HG02642 (cell line): ENCODE measurements around the gene IMMP2L.
"Not testable (repeated sequence)": the region's sequence is repeated elsewhere in the genome, so short reads cannot be mapped to it uniquely, and the experiment has no call there.

Experiments
- ATAC-seq: cut with Tn5 transposase; IDR thresholded peaks from one replicate; pipeline ENCODE4 v1.9.1; 2021; ENCODE audit warnings: mild to moderate bottlenecking; ENCODE audit not compliant: unreplicated experiment, poor library complexity

Gene IMMP2L

DNA sequence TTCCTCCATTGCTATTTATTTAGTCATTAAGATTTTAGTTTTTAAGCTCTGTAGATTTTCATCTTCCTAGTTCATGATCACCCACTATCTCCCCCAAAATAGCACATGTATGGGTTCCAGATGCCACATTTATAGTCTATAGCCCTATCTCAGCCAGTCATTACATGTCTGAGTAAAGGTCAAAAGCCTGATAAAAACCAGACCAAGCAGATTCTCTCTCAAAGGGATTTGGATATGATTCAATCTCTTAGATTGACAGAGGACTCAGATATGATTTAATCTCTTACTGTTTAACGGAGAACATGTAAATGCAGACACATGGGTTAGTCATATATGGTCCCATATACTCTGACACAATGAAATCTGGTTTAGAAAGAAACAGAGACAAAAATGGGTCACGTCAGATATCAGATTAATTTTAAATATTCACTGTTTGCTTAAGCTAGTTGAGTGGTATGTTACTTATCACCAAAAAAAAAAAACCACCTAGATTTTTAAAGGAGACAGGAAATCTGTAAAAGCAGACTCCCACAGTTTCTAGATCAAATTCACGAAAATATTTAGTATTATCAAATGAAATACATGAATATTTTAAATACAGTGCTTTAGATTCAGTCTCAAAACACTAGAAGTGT lies 578.4 kb downstream of the IMMP2L start:
- no peak for ATAC-seq

DNA sequence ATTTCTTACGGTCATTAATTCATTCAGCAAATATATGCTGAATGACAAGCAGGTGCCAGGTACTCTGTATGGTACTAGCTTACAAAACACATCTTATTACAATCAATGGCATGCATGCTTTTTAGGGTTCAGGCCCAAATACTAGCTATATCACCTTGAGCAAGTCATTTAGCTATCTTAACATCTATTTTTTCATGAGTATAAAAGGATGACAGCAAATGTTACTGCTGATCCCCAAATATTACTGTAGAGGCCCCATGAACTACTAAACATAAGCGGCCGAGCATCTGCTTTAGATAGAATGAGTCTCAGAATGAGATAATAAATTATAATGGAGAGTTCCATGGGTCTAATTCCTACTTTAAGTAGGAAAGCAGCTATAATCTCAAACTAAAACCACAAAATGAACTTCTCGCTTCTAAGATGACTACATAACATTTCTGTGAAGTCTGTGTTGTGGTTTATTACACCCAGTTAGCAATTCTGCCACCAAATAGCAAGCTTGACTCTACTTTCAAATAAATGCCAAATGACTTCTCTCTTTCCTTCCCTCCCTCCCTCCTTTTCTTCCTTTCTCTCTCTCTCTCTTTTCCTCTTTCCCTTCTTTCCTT lies 585.1 kb downstream of the IMMP2L start:
- ATAC-seq, result no peak

DNA sequence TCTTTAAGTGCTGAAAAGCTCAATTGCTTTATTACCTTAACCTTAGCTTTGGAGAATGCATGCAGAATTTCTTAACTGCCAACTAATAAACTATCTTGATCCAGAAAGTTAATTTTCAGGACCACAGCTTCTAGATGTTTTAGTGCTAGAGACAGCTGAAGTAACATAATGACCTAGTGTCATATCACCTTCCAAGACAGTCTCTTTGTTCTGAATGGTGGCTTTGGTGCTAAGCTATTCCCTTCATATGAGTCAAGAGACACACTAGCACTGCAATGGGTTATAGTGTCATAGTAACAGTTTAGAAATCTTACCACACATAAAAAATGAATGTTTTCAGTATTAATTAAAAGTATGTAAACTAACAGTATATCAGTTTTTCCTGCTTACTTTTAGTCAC lies 586.8 kb downstream of the IMMP2L start:
- ATAC-seq, result no peak

DNA sequence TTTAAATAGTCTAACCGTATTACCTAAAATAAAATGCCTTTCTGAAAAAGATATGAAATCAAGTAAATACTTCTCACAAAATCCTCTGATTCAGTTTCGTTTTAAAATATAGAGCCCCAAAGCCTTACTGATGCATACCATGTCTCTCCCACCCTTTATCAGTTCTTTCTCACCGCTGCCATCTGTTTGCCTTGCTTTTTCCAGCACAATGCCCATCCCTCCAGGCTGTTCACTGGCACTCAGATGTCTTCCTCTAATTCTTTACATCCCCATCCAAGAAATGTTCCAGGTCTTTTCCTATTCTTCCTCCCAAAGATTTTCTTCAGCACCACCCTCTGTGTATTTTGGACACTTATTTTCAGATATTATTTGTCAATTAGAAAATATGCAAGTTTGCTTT lies 587.9 kb downstream of the IMMP2L start:
- no peak for ATAC-seq

DNA sequence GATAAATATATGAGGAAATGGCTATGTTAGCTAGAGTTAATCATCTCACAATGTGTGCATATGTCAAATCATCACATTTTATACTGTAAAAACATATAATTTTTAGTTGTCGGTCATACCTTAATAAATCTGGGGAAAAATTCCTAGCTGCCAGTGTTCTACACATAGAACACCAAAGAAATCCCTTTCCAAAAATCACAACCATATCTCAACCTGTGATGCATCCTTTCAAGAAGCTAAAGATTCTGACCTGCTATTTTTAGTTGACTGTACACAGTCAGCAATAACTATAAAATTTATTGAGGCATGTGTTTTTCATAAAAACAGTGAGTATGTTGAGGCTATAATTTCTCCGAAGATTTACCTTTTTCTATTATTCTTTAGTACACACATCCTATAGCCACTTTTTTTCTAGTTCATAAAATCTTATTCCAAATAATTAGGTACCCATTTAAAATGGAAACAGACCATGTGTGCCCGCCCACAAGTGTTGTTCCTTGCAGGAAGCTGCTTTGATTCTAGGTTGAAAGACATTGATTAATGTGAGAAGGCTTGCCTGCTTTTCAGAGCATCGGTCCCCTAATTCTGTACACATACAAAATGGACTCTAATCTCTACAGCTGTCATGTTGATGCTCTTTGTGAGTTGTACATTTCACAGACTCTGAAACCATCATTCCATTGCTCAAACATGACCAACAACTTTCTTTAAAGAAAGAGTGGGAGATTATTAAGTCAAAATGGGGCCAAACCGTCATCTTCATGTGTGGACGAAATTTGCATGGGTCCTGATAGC lies 588.9 kb downstream of the IMMP2L start:
- ATAC-seq, result no peak

DNA sequence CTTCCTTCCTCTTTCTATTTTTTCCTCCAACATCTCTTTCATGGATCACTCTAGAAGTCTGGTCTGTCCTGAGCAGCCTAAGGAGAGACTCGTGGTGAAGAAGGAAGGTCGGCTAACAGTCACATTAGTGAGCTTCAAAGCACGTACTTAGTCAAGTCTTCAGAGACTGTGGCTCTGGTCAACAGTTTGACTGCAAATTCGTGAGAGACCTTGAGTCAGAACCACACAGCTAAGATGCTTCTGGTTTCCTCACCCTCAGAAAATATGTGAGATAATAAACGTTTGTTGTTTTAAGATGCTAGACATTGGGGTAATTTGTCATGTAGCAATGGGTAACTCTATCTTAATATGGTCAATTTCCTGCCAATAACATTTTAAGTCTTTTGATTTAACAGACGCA lies 597.5 kb downstream of the IMMP2L start:
- ATAC-seq, result no peak

DNA sequence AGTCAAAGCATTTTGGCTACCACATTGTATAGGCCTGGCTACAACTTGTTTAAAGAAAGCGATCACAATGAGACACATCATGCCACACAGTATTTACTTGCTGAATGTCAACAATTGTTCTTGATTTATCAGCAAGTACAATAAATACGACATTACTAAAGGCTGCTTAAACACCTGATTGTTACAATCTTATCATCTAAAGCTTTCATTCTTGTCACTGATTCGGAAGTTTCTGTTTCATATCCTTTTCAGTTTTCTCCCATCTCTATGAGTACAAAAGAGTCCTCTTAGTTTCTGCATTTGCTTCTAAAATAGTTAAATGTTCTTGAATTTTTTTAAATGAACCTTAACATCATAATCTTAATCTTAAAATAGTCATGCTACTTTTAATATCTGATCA lies 599.5 kb downstream of the IMMP2L start:
- ATAC-seq, result no peak

DNA sequence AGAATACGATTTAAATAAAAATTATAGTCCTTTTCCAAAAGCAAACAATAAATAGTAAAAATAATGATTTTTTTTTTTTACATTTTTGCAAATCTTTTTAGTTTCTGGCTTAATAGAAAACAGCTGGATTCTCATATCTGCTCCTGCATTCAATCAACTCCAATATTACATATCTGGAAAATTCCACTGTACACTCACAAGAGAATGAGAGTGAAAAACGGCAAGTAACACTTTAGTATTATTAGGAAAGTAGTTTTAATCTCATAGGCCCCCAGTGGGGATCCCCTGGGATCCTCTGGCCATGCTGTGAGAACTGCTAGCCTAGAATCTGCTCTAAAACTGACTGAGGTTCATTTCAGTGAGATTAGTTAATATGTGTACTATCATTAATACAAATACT lies 599.9 kb downstream of the IMMP2L start:
- no peak for ATAC-seq

DNA sequence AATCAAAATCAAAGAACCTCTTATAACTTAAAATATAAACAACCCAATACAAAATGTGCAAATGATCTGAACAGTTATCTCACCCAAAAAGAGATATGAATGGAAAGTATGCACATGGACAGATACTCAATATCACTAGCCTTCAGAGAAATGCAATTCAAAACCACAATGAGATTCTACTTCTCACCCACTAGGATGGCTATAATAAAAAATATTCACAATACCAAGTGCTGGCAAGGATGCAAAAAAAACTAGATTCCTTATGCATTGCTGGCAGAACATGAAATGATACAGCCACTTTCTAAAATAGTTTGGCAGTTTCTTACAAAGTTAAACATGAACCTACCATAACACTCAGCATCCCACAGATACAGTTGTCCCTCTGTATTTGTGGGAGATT lies 601.5 kb downstream of the IMMP2L start:
- ATAC-seq, result no peak

DNA sequence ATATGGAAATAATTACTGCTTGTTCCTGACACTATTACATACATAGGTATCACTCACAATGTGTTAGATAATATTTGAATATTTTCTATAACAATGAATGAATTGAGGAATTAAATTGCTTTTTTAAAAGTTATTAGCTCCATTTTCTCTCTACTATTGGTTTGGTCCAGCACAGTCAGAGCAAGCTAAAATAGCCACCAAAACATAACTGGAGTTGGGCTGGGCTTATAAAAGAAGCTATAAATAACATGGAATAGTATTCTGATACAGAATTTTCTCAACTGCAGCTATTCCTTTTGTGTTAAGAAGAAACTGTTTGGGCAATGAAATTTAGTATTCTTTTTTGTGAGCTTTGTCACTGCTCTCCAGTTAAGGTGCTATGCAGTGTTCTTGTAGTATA lies 614.0 kb downstream of the IMMP2L start:
- ATAC-seq, result no peak

DNA sequence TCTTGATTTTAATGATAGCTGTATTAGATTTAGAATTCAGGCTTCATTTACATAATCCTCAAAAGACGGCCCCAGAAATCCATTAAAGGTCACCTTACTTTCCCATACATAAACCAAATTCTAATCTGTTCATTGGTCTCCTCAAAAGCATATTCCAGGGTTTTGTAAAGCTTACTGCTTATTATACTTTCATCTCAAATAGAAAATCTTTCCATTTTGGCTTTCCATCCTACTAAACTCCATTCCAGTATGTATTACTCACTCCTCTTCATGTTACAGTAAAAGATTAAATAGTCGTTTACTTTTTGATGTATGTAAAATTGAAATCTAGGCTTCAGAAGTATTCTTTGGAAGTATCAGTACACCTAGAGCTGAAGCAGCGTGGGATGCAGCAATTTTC lies 614.9 kb downstream of the IMMP2L start:
- ATAC-seq, result no peak

DNA sequence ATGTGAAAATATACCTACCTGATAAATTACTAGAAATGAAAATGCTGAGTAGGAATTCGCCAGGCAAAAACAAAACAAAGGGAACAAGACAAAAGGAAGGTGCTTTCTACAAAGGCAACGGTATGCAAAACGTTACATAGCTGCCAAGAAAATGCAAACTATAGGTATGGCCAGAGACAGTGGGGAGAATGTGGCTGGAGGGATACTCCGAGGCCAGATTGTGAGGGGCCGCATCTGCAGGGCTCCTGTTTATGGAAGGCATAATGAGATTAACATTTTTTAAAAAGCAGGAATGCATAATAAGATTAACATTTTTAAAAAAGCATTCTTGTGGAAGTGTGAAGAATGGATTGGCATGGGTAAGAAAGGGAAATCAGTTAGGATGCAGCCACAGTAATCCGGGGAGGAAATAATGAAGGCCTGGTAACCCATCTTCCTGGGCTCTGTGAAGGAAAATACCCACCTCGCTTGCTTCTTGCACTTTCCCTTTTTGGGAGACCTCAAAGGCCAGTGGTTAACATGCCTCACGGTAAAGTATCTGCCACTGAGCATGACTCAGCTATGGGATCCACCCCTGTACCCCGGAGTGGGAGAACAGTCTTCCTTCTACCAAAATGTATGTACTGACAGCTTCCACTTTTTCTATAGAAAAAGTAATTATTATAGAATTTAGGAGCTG lies 617.2 kb downstream of the IMMP2L start:
- no peak for ATAC-seq

DNA sequence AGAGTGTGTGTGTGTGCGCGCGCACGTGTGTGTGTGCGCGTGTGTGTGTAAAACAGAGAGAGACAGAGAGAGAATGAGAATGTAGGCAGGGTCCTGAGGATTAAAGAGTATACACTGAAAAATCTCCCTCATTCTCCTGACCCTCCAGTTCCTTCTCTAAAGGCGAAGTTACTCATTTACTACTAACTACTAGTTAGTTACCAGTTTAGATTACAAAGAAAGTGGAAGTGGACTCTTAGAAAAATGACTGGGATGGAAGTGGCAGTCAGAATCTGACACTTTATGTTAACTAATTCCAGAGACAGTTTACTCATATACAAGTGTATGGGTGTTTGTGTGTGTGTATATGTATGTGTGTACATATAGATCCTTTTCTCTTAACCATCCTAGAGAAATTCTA lies 617.8 kb downstream of the IMMP2L start:
- ATAC-seq, result no peak

DNA sequence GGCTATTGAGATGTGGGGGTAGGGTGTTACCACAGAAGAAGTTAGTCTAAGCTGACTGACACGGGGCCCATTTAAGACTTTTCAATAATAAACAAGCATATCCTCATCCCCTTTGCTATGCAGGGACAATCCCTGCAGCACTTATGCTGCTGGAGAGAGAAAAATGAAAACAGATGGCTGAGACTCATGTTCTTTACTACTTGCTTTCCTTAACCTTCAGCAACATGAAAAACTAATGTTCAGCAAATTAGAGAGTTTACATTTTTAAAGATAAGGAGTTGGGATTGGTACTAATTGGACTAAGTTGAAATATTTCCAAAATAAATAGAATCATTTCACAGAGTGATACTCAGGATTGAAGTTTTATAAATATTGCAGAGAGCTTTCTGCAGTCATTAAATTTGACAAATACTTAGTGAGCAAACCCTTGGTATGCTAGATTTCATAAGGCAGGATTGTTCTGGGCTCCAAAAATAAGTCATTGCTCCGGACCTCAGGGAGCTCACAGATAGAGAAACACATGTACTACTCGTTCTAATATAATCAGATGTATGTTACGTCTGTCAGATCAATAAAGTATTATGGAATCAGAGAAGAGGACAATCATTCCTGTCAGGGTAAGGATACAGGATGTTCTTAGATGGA lies 618.5 kb downstream of the IMMP2L start:
- no peak for ATAC-seq

DNA sequence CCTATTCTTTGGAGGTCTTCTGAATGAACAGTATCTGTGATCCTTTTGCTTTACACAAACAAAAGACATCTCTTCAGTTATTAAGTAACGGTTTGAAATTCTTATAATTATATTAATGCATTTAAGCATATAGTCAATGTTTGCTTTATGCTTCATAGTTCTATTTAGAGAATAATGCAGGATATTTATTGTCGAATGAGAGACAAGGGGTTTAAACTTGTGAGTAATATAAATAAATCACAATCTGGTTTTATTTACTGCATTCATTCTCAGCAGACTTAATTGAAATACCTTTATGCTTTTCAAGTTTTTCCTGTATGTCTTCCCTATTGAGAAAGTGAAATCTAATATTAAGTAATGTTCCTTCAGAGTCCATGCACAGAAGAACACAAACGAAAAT lies 620.9 kb downstream of the IMMP2L start:
- ATAC-seq, result no peak

DNA sequence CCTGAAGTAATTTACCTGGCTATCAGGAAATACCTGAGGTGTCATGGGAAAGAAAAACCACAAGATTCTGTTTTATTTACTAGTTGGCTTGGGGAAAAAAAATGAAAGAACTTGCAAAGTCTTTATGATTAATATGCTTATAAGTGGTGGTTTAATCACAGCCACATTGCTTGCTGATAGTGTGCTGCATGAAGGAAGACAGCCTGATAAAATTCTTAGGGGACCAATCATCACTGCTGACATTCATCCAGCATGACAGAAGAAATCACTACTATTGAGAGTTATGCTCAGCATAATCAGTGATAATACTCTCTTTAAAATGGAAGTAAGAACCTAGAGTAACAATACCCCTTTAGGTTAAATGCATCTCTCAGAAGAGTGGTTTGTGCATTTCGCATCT lies 621.5 kb downstream of the IMMP2L start:
- ATAC-seq, result no peak

DNA sequence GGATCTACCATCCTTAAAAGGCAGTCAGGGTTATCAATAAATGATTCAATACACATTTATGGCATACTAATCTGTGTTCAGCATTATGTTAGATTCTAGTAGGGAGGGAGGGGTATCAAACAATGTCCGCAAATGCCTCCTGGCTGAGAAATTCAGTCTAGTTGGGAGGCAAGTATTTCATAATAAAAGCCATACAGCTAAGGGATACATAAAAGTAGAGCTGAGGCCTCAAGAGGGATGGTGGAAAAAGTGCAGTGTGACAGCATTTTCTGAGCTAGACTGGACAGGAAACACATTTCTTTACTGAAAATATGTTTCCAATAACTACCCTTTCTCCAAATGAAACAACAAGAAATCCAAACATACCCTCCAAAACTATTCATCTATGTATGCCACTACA lies 624.1 kb downstream of the IMMP2L start:
- ATAC-seq, result no peak

DNA sequence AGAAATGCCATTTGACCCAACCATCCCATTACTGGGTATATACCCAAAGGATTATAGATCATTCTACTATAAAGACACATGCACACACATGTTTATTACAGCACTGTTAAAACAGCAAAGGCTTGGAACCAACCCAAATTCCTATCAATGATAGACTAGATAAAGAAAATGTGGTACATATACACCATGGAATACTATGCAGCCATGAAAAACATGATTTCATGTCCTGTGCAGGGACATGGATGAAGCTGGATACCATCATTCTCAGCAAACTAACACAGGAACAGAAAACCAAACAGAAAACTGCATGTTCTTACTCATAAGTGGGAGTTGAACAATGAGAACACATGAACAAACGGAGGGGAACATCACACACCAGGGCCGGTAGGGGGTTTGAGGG lies 625.6 kb downstream of the IMMP2L start:
- not testable (repeated sequence) for ATAC-seq

DNA sequence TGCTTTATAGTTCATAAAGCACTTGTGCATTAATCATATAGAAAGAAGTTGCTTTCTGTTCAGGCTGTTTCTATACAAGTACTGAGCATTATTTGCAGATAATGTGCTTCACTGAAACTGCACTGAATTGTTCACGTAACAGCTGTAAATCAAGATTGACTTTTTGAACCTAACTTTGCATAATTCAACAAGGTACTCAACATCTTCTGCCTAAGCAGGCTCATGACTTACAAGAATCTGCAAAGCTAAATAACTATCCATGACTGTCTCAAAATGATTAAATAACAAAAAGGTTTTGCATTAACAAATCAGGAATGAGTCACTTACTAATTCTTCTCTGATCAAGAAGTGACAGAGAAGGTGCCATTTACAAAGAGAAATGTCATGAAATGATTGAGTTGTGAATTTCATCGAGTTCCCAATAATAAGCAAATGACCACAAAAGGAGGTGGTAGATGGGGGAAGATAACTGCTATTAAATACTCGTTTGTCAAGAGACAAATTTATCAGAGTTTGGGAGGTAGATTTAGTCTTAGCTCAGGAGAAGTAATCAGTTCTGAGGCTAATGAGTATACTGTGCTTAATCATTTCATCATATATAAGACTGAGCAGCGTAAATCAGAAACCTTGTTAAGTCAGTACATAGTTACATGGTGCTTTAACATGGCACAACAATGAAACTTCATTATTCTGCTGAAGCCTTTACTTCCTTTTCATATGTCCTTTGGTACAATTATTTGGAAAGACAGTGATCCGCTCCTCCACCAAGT lies 632.6 kb downstream of the IMMP2L start:
- ATAC-seq, result no peak

DNA sequence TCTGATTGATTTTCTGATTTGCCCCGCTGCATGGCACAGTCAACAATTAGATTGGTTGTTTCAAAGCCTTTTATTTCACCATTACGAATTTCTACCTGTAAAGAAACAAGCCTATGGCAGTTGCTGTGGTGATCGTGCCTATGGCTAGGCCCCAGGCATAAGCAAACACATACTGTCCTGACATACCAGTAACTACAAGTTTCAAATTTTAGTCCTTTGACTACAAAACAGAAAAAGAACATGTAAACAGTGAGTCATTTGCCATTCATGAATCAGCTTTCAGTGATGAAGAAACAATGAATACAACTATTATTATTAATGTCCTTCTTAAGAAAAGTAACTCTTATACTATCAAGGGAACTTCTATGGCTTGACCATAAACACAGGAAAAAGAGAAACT lies 639.4 kb downstream of the IMMP2L start:
- ATAC-seq, result no peak
